Islet precursor cell (in vitro differentiated cells): ENCODE data around the gene OSBP.

Source experiments
- DNase-seq: peaks from one replicate; pipeline ENCODE4 v3.0.0-alpha.2; 2018

Gene OSBP

GRCh38 chr11:59601788-59602187 is 13.8 kb downstream of the OSBP start:
- no peak for DNase-seq

- no peak for DNase-seq
Observed at GRCh38 chr11:59600636-59601035, 14.9 kb downstream of the OSBP start.

DNA sequence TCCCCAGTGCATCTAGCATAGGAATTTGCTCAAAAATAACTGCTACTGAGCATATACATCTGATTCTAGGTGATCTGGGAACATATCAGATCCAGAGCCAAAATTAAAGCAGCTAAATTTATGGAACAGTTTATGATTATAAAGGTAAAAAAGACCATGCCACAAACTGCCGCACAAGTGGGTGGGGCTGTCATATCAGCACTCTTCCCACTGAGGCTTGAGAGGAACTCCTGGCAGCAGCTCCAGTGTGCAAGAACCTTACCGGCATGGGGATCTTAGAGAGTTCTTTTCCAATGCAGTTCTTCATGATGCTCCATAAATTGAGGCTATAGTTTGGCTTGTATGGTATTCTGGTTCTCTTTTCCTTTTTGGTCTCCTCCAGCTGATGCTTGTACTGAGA is 15.3 kb downstream of the OSBP start:
- no peak for DNase-seq

DNA sequence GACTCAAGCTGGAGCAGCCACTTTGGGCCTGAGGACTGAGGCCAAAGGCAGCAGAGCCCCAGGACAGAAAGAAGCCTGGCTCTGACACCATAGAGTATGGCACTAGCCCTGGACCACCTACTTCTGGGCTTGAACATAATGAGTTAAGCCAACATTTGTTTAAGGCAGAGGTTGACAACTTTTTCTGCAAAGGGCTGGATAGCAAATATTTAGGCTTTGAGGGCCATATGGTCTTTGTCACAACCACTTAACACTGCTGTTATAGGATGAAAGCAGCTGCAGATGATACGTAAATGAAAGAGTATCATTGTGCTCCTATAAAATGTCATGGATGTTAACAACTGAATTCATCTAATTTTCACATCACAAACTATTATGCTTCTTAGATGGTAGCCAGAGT is 16.6 kb downstream of the OSBP start:
- no peak for DNase-seq

DNA sequence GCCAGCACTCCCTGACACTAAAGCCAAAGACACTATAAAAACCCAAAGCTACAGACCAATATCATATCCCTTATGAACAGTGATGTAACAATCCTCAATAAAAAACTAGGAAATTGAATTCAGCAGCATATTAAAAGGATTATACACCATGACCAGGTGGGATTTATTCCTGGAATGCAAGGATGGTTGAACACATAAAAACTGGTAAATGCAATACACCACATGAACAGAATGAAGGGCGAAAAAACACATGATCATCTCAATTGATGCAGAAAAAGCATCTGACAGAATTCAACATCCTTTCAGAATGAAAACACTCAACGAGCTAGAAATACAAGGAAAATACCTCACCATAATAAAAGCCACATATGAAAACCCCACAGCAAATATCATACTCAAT is 31.3 kb downstream of the OSBP start:
- DNase-seq, result no peak

DNA sequence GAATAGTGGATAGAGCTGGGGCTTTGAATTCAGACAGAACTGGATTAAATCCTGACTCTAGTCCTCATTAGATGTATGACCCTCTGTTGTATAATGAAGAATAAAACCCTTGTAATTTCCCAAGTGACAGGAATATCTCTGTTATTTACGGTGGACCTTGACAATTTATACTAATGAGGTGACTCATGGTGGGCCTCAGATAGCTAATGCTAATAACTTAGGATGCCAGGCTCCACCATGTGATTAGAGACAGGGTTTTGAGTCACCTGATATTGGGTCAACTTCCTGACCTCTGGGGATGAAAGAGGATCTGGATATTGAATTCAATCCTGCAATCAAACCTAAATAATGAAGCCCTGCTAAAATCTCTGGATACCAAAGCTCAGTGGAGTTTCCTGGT is 33.6 kb downstream of the OSBP start:
- DNase-seq, result no peak

DNA sequence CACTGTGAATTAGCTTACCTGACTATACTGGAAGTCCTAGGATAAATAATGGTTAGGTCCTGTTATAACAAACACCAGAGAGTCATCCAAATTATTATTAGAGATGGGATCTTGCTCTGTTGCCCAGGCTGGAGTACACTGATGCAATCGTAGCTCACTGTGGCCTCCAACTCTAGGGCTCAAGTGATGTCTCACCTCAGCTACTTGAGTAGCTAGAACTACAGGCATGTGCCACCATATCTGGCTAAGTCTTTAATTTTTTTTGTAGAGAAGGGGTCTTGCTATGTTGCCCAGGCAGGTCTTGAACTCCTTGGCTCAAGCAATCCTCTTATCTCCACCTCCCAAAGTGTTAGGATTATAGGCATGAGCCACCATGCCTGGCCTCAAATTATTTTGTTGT is 37.2 kb downstream of the OSBP start:
- no peak for DNase-seq

- no peak for DNase-seq
Observed at GRCh38 chr11:59575505-59575904, 40.1 kb downstream of the OSBP start.

DNA sequence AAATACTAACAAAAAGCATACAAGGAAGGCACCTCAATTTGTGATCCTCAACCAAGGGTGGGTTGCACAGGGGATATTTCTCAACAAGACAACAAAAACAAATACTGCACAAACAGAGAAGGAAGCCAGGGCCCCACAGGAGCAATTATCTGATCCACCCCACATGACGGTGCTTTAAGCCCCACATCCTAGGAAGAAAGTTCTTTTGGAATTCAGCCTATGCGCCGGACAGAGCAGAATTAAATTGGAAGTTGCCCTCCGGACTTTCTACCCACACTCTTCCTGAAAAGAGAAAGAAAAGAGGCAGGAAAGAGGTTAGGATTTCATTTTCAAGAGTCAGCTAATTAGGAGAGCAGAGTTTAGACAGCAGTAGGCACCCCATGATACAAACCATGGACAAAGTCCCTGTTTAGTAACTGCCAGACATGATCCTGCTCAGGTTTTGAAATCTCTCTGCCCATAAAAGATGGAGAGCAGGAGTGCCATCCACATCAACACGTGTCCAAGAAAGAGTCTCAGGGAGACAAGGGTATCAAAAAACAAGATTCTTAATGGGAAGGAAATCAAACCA is 40.6 kb downstream of the OSBP start:
- no peak for DNase-seq

GRCh38 chr11:59574467-59574866 is 41.1 kb downstream of the OSBP start:
- DNase-seq, result no peak

DNA sequence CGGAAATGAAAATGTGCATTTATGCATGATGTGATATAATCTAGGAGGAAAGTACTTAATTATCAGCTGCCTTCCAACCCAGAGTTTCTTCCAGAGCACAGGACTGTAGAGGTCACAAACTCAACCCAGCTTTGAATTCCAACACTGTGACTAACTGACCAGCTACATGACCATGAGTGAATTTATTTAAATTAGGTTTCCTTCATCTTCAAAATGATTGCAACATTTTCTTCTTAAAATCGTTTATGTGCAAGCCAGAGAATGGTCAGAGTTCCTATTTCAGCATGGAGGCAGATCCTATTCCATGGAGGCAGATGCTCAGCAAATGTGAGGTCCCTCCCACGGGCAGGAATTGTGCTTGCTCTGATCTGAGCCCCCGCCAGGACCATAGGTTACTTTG is 42.4 kb downstream of the OSBP start:
- DNase-seq, result no peak

- no peak for DNase-seq
Observed at GRCh38 chr11:59572091-59572490, 43.5 kb downstream of the OSBP start.

GRCh38 chr11:59562292-59562691 is 53.3 kb downstream of the OSBP start:
- DNase-seq, result no peak

- DNase-seq, result peak; percentile 91
Observed at GRCh38 chr11:59560702-59561473, 54.7 kb downstream of the OSBP start.

DNA sequence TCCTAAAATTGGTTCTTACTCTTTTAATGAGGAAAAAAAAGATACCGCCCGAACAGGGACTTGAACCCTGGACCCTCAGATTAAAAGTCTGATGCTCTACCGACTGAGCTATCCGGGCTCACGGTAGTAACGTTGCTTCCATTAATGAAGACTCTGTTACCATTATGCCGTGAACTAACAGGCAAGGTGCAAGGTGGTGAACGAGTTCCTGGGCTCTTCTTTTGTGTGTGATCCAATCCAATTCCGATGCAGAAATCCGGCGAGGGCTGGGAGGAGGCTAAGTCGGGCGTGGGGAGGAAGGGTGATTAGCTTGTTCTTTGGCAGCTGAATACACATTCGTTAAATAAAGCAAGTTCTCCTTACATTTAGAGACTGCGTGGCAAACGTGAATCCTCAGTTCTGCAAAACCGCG is 55.3 kb downstream of the OSBP start:
- peak; percentile 91 for DNase-seq

DNA sequence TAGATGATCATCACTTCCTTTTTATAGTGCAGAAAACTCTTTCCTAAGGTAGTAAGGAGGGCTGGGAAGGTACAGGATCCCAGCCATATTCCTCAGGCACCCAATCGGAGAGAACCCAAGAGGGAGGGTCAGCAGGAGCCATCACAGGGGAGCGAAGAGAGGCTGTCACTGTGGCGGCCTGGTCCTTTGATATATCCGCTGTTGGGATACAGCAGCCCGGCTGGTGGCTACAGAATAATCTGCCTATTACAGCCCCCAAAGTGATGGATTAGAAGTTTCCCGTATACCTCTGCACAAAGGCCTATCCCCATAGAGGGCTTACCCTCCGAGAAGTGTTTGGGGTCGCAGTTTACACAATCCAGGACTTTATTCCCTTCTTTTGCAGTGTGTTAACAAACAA is 55.7 kb downstream of the OSBP start:
- DNase-seq, result peak; percentile 59

- no peak for DNase-seq
Observed at GRCh38 chr11:59558270-59558643, 57.3 kb downstream of the OSBP start.

DNA sequence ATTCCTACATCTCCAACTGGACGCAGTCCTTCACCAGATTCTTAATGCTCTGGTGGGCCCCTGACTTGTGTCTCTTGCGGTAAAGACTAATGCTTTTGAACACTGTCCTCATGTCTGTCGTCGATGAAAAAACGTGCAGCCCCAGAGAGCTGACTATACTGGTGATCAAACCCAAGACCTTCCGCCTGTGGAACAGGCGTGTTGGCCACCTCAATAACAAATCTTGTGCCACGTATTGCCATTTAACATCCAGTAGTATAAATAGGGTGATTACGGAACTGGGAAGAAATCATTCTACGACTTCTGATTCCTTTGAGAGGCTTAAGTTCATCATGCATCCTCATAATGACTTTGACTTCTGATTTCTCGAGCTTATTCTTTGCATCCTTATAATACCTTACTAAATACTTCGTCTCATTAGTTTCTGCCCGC is 58.6 kb downstream of the OSBP start:
- peak; percentile 66 for DNase-seq

- peak; percentile 86 for DNase-seq
Observed at GRCh38 chr11:59556115-59556916, 59.3 kb downstream of the OSBP start.

DNA sequence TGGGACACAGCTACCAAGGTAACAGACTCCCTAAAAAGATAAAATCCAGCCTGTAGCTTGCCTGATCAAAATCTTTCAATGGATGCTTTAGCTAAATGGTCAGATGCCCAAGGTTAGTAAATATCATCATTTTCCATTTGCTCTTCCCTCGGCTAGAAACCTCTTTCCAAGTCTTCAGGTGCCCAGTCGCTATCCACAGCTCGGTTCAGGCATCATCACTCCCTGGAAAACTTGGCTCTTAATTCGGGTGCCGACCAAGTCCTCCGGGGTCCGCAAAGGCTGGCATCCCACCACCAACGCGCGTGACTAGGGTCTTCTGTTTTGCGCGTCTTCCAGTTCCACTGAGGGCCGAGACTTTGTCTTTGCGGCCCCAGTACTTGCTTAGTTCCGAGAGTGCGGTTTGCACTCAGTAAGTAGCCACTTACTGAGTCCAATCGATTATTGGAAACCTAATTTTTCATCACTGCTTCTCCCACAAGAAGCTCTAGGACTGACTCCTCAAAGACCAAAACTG is 59.9 kb downstream of the OSBP start:
- no peak for DNase-seq

DNA sequence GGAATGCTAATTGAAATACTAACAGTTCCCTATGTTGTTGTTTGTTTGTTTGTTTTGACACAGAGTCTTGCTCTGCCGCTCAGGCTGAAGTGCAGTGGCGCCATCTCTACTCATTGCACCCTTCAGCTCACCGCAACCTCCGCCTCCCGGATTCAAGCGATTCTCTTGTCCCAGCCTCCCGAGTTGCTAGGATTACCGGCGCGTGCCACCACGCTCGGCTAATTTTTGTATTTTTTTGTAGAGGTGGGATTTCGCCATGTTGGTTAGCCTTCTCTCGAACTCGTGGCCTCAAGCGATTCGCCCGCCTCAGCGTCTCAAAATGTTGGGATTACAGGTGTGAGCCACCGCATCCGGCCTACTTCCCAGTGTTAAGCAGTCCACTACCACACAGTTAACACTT is 62.3 kb downstream of the OSBP start:
- DNase-seq, result peak; percentile 42

GRCh38 chr11:59552844-59553243 is 62.7 kb downstream of the OSBP start:
- peak; percentile 45 for DNase-seq

DNA sequence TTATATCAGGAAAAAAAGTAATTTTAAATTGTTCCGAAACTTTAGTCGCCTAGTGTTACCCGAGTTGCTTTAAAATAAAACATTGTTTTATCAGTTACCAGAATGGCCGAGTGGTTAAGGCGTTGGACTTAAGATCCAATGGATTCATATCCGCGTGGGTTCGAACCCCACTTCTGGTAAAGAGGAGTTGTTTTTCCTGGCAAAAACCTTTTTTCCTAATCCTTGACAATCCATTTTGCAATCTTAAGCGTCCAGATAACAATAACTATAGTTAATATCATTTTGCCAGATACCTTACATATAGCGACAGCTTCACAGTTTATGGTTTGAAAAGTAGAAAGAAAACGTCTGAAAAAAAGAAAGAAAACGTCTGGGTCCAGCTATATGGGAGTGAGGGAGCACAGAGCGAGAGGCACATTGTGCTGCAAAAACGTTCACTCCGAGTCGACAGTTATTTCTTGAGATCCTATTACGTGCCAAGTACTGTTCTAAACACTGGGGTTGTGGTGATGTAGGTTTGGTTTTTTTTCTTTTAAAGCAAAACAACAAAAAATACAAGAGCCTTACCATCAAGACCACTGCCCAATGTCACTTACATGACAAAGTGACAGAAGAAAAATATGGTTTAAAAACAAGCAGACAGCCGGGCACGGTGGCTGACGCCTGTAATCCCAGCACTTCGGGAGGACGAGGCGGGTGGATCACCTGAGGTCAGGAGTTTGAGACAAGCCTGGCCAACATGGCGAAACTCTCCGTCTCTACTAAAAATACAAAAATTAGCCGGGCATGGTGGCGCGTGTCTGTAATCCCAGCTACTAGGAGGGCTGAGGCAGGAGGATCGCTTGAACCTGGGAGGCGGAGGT is 63.7 kb downstream of the OSBP start:
- DNase-seq, result peak; percentile 53
